GM19324 (cell line): ENCODE results near the gene DNAJB5.
"Not testable (repeated sequence)": the region's sequence is repeated elsewhere in the genome, so short reads cannot be mapped to it uniquely, and the experiment has no call there.

Source experiments
- ATAC-seq: cut with Tn5 transposase; IDR thresholded peaks from one replicate; pipeline ENCODE4 v1.9.1; 2021; ENCODE audit warnings: mild to moderate bottlenecking, moderate library complexity; ENCODE audit not compliant: unreplicated experiment, low FRiP score

The DNAJB5 gene

DNA sequence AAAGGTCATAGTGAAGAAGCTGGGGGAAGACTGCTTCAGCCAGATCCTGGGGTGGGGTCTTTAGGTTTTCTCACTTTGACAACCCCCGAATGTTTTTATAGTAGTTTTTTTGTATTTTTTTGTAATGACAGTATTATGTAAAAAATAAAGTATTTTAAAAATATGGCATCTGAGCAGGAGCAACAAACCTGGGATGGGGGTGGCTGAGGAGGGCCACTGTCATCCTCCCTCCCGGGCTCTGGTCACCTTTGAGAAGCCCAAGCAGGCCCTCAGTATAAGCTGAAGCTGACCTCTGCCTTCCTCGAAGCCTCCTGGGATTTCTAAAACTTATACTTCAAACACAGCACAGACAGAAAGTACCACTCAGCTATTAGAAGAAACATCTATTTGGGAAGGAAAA lies 8.7 kb downstream of the DNAJB5 start:
- no peak for ATAC-seq

DNA sequence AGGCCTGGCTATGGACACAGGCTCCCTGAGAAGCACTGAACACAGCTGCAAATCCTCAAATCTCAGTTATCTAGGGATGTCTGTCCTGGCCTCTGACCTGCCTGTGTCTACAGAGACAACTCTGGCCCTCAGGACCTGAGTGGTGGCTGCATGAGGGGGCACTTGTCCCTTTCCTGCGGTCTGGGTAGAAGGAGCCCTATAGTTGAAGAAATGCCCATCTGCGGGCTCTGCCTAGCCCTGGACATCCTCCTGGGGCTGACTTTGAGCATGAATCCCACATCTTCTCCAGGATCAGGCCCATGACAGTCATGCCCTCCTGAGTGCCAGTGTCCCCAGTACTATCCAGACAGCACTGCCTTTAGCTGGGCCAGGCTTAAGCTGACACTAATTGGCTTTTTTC lies 10.0 kb downstream of the DNAJB5 start:
- ATAC-seq = no peak

DNA sequence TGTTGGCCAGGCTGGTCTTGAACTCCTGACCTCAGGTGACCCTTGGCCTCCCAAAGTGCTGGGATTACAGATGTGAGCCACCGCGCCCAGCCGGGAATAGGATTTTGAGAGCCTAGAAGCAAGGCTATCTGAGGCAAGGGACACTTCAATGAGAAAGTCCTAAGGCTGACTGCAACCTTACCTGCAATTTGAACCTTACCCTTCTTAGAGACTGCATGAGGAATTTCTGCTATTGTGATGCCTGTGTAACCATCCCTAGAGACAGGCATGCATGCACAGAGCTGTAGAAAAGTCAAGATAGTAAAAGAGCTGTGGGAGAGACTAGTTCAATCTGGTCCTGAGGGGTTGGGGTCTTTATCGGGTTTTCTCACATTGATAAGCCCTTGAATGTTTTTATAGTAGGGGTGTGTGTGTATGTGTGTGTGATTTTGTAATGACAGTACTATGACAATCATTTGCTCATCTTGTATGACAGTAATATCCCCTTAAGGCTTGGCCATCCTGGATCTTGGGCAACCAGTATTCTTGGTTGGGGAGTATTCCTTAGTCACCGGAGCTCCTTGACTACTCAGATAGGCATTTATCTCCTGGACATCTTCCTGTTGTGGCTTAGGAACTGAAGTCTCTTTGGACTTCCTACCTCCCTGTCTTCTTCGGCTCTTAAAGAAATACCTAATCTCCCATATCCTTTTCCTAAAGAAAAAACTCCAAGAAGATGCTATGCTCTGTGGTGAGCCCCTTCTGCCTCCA lies 11.2 kb downstream of the DNAJB5 start:
- no peak for ATAC-seq

DNA sequence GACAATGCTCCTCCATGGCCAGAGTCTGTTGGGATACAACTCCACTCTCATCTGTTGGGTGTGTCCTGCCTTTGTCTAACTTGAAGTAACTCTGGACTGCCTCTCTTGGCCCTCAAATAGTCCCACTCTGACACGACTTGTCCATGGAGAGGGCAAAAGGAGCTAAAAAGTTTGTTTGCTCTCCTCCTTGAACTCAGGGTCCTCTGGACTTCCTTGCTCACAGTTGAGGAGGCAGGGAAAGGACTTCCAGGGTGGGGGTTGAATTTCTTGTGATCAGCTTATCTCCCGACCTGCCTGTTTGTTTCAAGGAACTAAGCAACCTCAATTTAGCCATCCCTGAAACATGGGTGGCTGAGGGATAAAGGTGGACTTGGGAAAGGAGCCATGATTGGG lies 11.7 kb downstream of the DNAJB5 start:
- ATAC-seq = no peak

DNA sequence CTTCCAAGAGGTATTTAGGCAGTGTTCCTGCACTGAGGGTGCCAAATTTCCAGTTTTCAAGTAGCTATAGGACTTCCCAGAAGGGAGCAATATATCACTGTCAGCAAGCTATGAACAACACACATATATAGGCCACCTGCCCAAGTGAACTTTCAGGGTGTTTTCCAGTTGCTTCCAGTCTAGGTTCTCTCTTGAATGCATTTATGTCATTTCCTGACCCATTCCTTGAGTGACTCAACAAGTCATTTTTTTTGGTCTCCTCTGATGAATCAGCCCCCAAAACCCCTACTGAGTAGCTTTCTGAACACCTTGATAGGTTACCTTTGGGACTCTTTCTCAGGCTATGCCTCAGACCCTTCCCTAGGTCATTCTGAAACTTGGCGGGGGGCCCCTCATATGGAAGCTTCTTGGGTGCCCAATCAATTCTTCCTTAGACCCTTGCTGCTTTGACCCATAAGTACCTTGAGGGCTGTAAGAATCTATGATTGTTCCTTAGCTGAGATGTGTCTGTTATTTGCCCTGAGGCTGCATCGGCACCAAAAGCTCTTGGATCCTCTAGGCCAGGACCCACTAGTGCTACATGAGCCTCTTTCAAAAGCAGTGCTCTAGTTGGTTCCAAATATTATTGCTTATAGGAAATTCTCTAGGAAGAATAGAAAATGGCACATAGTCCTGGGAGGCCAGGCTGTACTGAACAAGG lies 12.4 kb downstream of the DNAJB5 start:
- no peak for ATAC-seq

DNA sequence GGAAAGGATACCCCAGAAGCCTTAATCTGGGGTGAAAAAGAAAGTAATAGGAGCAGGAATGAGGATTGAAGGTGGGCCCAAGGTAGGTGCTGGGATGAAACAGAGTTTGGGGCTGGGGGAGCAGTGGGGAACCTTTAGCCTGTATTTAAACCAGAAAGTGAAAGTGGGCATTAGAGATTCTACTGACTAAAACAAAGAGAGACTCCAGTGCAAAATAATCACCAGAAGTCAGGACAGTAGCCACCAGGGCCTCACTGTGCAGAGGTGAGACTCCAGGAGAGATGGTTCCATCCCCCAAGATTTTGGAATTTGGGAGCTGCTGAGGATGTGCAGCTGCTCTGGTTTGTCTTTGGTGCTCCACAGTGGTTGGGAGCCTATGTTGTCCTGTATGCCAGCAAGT lies 13.1 kb downstream of the DNAJB5 start:
- no peak for ATAC-seq

DNA sequence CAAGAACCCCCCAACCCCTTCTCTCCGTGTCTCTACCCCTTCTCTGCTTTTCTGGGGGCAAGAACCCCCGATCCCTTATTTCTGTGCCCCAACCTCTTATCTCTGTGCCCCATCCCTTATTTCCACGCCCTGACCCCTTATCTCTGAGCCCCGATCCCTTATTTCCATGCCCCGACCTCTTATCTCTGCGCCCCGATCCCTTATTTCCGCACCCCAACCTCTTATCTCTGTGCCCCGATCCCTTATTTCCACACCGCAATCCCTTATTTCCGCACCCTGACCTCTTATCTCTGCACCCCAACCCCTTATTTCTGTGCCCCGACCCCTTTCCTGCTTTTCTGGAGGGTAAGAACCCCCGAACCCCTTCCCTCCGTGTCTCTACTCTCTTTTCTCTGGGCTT lies 14.8 kb downstream of the DNAJB5 start:
- ATAC-seq = not testable (repeated sequence)

DNA sequence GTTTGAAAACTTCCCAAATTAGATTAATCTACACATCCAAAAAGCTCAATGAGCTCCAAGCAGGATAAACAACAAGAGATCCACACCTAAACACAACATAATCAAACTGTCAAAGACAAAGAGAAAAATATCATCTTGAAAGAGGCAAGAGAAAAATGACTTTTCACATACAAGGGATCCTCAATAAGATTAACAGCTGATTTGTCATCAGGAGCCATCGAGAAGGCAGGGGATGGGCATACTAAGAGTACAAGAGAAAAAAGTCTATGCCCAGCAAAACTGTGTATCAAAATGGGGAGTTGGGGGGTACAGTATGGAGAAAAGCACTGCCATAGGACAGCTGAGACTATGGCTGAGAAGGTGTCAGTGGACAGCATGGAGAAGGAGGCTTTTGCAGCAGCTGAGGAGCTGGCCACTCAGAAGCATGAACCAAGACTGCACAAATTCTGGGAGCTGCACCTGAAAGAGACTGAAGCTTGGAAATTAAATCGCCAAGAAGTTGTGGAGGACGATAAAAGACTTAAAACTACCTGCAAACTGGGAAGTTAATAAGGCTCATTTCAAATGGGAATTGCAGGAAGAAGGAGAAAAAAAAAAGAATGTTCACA lies 20.9 kb downstream of the DNAJB5 start:
- no peak for ATAC-seq

DNA sequence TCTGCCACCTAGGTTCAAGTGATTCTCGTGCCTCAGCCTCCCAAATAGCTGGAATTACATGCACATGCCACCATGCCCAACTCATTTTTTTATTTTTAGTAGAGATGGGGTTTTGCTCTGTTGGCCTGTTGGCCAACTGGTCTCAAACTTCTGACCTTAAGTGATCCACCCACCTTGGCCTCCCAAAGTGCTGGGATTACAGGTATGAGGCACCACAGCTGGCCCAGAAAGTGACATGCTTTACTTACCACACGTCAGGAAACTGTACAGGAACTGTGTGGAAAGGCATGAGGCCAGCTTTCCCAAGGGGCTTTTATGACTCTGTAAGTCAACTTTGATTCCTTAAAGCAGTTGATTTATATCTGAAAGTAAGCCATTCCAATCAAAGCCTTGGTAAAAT lies 25.0 kb downstream of the DNAJB5 start:
- no peak for ATAC-seq

DNA sequence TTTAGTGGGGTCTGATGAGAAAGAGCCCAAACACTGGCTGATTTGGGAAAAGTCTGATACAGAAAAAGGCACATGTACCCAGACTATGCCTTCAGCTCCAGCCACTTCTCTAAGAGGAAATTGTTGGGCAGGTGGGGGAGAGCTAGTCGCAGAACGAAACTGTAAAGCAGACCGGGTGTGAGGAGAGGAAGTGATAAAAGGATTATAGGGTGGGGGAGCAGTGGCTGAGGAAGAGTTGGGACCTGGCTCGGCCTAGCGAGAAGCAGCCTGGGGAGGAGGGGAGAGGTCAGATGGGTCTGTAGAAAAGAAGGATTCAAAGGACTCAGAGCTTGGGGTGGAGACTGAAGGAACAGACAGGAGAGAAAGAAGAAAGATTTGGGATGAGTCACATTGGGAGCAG lies 33.9 kb downstream of the DNAJB5 start:
- ATAC-seq = not testable (repeated sequence)

DNA sequence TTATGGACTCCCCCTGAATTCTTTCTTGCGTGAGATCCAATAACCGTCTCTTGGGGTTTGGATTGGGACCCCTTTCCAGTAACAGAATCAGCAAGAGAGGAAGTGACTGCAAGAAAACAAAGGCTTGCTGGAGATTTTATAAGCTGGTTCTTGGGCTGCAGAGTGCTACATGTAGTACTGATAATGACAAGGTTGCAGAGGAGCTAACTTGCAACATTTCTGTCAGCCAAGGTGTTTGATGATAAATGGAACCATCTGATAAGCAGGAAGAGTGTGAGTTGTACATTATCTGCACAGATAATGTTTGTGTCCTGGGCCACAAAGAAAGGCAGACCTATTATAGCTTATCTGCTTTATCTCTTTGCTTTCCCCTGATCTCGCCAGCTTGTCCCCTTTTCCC lies 37.1 kb downstream of the DNAJB5 start:
- no peak for ATAC-seq

DNA sequence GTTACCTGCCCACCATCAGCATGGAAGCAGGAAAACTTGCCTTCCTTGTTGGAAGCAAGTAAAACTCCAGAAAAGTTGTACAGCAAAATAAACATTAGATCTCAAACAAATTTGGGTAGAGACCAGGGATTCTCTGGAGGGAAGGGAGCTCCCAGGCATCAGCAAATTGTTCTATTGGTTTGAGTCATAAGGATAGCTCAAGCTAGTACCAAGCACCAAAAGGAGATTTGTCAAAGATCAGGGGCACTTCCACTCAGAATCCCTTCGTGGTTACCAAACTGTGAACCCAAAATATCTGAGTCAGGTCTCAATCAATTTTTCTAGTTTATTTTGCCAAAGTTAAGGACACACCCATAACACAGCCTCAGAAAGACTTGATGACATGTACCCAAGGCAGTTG lies 37.8 kb downstream of the DNAJB5 start:
- no peak for ATAC-seq

DNA sequence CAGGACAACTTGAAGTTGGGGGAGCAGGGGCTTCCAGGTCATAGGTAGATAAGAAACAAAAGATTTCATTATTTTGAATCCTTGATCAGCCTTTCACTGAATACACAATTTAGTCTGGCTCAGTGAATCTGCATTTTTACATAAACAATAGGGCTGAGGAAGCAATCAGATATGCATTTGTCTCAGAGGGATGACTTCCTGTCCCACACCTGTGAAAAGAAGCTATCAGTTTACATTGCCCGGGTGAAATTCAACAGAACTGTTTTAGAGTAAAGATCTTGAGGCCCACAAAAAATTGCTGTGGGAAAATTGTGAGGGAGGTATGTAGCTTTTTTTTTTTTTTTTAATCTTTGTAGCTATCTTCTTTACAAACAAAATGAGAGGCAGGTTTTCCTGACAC lies 38.3 kb downstream of the DNAJB5 start:
- no peak for ATAC-seq

DNA sequence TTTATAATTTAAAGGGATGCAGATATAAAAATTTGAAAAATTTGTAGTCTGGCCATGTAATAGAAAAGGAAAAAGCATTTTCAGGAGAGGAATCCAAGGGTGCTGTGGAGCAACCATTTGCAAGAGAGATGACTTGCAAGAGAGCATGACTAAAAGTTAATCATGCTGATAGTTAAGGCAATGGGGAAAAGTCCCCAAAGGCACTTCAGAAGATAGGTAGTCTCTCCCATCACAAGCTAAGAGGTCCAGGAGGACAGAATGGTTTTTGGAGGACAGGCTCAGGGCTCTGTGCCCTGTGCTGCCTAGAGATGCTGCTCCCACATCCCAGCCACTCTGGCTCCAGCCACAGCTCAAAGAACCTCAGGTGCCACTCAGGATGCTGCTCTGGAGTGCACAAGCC lies 38.8 kb downstream of the DNAJB5 start:
- no peak for ATAC-seq

DNA sequence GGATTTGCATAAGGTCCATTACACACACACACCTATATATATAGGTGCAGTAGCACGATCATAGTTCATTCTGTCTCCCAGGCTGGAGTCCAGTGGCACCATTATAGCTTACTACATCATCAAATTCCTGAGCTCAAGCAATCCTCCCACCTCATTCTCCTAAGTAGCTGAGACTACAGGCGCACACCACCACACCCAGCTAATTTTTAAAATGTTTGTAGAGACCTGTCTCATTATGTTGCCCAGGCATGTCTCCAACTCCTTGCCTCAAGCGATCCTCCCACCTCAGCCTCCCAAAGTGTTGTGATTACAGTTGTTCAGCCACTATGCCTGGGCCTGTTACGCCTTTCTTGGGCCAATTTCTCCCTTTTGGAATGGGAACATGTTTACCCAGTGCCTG lies 39.7 kb downstream of the DNAJB5 start:
- ATAC-seq = no peak

DNA sequence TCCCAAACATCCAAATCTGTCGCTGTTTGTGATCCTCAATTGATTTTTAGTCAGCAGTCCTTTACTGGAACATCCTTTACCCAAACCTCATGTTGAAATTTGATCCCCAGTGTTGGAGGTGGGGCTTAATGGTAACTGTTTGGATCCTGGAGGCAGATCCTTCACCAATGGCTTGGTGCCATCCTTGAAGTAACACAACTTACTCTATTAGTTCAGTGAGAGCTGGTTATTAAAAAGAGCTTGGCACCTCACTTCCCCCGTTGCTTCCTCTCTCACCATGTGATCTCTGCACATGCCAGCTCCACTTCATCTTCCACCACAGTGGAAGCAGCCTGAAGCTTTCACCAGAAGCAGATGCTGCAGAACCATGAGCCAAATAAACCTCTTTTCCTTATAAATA lies 40.3 kb downstream of the DNAJB5 start:
- no peak for ATAC-seq

DNA sequence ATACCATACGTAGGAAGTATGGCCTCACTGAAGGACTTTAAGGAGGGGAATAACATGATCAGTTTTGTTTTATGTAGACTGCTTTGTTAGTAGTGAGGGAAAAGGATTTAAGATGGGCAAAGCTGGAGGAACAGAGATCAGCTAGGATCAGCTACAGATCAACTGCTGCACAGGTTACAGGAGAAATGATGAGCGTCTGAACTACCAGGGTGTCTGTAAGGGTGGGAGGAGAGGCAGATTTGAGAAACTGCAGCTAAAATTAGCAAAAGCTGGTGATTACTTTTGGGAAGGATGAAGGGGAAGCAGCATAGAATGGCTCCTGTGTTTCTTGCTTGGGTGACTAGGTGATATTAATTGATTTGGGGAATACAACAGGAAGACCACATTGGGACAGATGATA lies 43.6 kb downstream of the DNAJB5 start:
- ATAC-seq = no peak

DNA sequence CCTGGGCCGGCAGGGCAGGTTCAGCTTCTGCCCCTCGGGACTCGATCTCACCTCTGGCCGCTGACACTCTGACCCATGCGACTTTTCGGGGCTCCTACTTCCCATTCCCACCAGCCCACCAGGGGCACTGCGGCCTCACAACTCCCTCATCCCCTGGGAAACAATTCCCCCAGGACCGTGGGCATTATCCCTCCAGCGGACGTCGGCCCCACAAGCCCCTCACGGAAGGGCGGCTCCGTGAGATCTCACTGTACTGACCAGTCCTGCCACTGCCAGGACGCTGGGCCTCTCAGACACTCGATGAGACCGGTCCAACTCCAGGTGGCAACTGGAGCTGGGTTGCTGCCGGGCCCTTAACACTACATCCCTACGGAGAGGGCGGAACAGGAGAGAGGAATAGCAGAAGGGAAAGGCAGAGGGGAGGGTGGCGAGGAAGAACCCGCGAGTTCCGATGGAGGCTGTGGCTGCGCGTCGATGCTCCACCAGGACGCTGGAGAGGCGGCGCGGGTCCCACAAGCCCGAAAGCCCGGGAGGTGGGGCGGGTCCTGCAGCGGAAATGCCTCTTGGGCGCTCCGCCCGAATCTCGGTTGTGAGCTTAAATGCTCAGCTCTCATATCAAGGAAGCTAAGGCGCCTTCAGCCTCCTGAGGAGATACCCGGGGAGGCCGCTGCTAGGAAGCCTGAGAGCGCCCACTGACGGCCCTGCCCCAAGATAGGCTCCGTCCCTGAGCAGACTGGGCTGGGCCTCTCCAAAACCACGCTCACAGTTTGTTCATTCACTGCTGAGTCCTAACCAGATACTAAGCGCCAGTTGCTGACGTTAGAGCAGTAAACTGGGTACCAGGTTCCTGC lies 46.5 kb downstream of the DNAJB5 start:
- ATAC-seq = no peak

DNA sequence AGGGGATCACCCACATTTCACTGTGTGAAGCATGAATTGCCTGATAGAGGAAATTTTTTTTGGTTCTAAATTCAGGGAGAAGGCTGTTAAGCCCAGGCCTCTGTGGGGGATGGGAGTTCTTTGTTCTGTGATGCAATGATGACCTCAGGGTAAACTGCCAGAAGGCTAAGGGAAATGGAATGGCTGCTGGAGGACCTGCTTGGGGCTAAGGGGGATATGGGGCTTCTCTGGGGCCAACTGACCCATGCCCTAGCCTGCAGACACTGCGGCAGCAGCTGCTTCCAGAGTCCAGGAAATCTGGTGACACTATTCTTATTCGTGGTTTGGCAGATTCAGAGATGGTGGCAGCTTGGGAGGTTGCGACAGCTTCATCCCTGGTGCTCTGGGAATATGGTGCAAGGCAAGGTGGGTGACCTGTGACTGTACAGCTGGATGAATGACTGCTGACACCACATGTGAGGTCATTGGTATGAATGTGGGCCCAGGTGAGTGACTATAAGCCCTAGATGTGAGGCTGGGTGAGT lies 52.6 kb downstream of the DNAJB5 start:
- ATAC-seq = no peak

DNA sequence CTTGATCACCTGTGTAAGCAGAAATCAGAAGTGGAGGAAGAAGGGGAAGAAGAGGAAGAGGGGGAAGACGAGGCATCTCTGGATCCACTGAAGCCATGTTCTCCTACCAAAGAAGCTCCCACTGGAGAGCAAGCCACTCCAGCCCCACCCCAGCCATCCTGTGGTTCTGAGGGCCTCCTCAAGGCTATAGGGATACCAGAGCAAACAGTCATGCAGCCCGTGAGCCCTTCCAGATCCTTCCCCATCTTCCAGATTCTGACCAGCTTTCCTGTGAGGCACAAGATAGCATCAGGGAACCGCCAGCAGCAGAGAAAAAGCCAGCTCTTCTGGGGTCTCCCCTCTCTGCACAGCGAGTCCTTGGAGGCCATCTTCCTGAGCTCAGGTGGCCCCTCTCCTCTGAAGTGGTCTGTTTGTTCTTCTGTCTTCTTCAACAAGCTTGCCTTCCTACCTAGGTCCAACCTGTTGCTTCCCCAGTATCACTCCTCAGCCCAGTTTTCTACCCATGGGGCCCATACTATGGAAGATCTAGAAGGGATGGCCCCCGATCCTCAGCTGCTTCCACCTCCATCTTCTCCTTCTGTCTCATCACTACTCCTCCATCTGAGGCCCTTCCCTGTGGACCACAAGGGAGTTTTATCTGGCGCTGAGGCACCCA lies 53.5 kb downstream of the DNAJB5 start:
- ATAC-seq = no peak
